DMS79 treated with DMSO at 0.1 percent for 48 hours (cell line): Measurements from ENCODE around the gene AFAP1L2.

Experiments
- DNase-seq: peaks from one replicate; lab custom pipeline; 2025; lab: John Stamatoyannopoulos, UW

Gene AFAP1L2

GRCh38 chr10:114412907-114413797 is 8.8 kb upstream of the AFAP1L2 start:
- DNase-seq = peak; percentile 6

- DNase-seq = no peak
These were observed 4.7 kb upstream of the AFAP1L2 start for GRCh38 chr10:114408968-114409444.

GRCh38 chr10:114408112-114408967 is 4.0 kb upstream of the AFAP1L2 start:
- no peak for DNase-seq

DNA sequence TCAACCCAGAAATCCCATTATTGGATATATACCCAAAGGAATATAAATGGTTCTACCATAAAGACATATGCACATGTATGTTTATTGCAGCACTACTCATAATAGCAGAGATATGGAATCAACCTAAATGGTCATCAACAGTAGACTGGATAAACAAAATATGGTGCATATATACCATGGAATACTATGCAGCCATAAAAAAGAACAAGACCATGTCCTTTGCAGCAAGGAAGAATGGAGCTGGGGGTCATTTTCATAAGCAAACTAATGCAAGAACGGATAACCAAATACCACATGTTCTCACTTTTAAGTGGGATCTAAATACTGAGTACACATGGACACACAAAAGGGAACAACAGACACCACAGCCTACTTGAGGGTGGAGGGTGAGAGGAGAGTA is 2.2 kb upstream of the AFAP1L2 start:
- no peak for DNase-seq

- DNase-seq = no peak
These were observed 679 bp upstream of the AFAP1L2 start for GRCh38 chr10:114405011-114405350.

DNA sequence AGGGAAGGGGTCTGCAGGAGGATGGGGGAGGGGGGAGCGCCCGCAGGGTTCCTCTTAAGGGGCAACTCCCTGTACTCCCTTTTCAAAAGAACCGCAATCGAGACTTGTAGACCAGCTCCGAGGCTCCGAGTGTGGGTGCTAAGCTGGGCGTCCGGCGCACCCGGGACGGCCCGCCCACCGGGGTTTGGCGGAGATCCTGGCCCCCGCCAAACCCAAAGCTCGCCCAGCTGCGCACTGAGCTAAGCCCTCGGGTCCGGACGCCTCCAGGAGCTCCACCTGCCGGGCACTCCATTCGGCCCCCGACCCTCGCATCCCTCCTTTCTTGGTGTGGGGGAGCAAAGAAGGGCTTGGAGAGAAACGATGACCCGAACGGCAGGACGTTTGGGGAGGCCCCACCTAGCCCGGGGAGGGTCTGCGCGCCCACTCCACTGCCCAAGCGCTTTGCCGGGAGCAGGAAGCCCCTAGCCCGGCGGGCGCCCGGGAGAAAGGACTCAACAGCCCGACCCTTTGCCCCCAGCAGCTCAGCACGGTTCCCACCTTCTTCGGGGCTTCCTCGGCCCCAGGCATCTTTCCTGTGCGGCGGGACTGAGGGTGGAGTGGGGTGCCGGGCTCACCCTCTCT is 651 bp downstream of the AFAP1L2 start:
- no peak for DNase-seq

DNA sequence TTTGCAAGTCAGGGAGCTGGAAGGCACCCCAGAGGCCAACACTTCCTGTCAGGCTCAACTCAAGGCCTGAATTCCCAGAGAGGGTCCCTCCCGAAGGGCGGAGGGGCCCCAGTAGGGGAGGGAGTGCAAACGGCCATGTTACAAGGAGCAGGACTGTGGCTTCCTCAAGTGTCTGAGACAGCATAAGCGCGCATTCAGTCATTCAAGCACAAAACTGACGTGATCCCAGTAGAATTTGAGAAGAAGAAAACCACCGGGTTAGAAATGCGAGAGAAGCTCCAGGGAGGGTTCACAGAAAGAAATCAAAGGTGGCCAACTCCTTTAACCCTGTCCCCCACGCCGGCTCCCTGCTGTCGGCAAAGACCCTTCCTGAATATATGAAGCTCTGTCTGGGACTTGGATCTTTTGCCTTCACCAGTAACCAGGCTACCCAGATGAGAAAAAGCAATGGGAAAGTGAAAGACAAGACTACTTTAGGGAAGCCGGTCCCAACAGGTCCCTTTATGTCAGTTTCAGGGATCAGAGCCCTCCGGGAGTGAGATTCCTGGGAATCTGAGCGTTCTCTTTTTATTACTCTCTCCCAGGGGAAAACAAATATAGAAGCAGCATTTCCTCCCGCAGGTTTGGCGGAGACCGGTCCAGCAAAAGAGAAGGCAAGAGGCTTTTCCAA is 1.3 kb downstream of the AFAP1L2 start:
- DNase-seq = no peak

DNA sequence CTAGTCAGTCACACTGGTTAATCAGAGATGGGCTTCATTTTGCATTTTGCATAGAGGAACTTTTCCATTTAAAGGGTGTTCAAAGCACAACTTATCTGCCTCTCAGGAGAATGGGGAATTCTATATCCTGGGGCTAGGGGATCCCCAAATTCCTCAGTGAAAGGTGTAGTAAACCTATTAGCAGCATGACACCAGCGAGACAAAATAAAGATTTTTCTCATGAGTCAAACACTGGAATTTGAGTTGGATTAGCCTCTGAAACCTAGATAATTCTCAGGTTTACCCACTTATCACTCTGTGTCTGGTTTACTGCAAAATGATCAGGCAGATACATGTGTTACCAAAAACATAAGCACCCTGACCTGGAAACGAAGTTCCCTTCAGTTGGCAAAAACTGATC is 2.1 kb downstream of the AFAP1L2 start:
- no peak for DNase-seq

- DNase-seq = no peak
These were observed 3.0 kb downstream of the AFAP1L2 start for GRCh38 chr10:114401195-114401791.

DNA sequence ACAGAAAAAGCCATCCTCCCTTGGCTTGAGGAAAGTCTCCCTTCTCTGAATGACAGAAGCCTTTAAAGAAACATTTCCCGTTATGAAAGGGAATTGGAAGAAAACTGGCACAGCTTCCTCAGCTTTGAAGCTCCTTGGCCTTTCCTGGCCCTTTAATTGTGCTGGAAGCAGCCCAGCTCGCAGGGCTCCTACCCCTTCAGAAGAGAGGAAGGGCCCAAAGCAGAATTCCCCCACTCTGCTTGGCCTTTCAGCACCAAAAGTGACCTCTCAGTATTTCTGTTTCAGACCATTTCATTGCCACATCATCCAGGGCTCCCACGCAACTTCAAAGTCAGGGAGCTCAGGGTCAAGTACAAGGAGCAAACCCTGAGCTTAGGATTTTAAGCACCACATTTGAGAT is 4.2 kb downstream of the AFAP1L2 start:
- no peak for DNase-seq

DNA sequence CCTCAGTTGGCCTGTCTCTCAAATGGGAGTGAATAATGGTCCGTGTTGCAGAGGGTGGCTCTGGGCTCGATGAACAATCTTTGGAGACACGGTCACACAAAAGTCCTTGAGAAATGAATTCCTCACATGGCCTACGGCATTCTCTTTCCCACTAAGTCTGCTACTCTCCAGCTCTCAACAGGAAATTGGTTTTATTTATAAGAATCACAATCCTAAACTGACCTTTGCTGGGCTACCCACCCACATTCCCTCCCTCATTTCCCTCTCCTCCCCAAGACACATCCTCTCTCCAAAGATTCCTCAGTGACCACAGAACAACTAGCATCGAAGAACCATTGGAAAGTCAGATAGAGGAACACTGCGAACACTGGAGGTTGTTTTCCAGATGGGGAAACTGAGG is 4.7 kb downstream of the AFAP1L2 start:
- DNase-seq = no peak

- DNase-seq = no peak
These were observed 5.5 kb downstream of the AFAP1L2 start for GRCh38 chr10:114398587-114399331.

DNA sequence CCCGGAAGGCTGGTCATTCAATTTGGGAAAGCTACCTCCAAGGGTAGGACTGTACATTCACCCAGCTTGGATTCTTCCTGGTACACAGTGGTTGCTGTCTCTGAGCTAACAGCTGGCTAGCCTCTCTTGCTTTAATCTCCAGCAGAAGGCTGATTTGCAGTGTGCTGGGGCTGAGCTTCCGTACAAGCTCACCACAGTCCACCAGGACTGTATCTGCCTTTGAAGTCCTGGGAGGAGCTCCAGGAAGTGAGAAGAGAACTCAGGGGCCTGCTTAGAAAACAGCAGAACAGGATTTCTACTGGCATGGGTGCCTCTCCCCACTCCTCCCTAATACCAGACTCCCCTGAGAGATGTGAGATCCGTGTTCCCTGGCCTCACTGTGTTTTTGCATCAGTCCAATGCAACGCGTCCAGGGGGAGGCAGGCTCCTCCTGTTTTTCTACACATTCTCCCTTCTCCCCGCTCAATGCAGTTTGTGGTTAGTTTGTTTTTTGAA is 6.6 kb downstream of the AFAP1L2 start:
- DNase-seq = no peak

DNA sequence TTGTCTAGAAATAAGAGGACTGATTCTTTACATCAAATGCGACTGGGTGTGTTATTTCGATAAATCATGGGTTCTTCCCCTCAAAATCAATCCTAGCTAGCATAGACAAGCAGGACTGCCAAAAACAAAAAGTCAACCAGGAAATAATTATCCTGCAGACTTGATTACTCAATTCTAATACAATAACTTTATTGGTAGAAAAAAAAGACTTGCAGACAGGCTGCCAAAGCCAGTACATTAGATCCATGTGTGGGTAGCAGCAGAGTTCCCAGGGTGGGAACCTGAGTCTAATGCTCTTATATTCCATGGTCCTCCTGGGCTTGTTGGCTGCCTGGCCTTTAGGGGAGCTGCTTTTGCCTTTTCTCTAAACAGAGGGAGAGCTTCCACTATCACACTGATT is 7.8 kb downstream of the AFAP1L2 start:
- no peak for DNase-seq

GRCh38 chr10:114395366-114396022 is 8.8 kb downstream of the AFAP1L2 start:
- no peak for DNase-seq

- DNase-seq = no peak
These were observed 9.8 kb downstream of the AFAP1L2 start for GRCh38 chr10:114394531-114394930.

DNA sequence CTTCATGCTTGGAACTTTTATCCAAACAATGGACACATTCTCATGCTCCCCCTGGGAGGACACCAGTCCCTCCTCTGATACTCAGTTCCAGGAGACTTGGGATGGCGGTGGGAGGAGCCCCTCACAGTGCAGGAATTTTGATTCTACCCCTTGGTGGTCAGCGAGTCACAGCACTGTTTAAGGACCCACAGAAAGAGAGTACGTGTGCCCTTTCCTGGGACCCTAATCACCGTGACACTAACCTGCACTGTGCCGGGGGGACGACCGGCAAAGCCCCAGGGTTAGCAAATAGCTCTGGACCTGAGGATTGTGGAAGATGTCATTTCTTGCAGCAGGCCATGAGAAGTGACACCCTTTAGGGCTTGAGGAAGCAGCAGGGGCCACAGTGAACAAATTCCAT is 10.4 kb downstream of the AFAP1L2 start:
- no peak for DNase-seq

- no peak for DNase-seq
These were observed 10.8 kb downstream of the AFAP1L2 start for GRCh38 chr10:114393482-114393881.

GRCh38 chr10:114392112-114392835 is 12.0 kb downstream of the AFAP1L2 start:
- no peak for DNase-seq
